Peyer's patch (tissue), 4 donors: Measurements from ENCODE around the gene ASCC2. TPM values are rescaled to one million over a fixed set of nuclear protein-coding genes. Genes with fewer than 3 reads are reported as not detected.

ENCODE experiments used
- DNase-seq, 3 donors: peaks; one replicate each; pipeline ENCODE4 v3.0.0-alpha.2; 2017 to 2019
- H3K27ac ChIP-seq, 4 donors: fragments of 200-600 bp; sonication (generic); one replicate each; pipeline ENCODE4 v1.5.1; 2016 to 2019
- H3K27me3 ChIP-seq, 2 donors: fragments of 200-600 bp; sonication (generic); one replicate each; pipeline ENCODE4 v1.5.1; 2019
- H3K36me3 ChIP-seq, 3 donors: fragments of 200-600 bp; sonication (generic); one replicate each; pipeline ENCODE4 v1.5.1; 2016 to 2019
- H3K4me1 ChIP-seq, 4 donors: fragments of 200-600 bp; sonication (generic); one replicate each; pipeline ENCODE4 v1.5.1; 2016 to 2019
- H3K4me3 ChIP-seq, 4 donors: fragments of 200-600 bp; sonication (generic); 1 replicate in 3 of 4; 2 replicates in 1 of 4; pipeline ENCODE4 v1.5.1; 2016 to 2019; ENCODE audit warnings: mild to moderate bottlenecking in 1 of 4
- H3K9me3 ChIP-seq, 4 donors: fragments of 200-600 bp; sonication (generic); one replicate each; pipeline ENCODE4 v1.5.1; 2016 to 2019; ENCODE audit warnings: mild to moderate bottlenecking in 1 of 4
- POLR2A ChIP-seq, 2 donors: fragments of 450-650 bp; IDR thresholded peaks; one replicate each; pipeline ENCODE4 v1.5.1; 2017; ENCODE audit warnings: antibody characterized with exemption in 2 of 2, mild to moderate bottlenecking in 2 of 2, moderate library complexity in 2 of 2
- total RNA-seq, 4 donors: library from RNA; depleted of rRNA; stranded (reverse); fragments of >200 nt; gene quantifications; one replicate each; pipeline ENCODE4 v1.1.0, GENCODE V29; 2016
- TF ChIP-seq, protein P1 (sequence below), 6 experiments: fragments of 450-650 bp in 4 of 6; fragments of 200-600 bp in 2 of 6; sonication (generic) in 1 of 6; IDR thresholded peaks; one replicate each; pipeline ENCODE4 v1.5.1; 2017 to 2019; ENCODE audit warnings: antibody characterized with exemption in 6 of 6, mild to moderate bottlenecking in 3 of 6, moderate library complexity in 1 of 6

The ASCC2 gene
- total RNA-seq, 4 donors from 2014 or later: 47.5 to 91.6 (median 78.4) TPM

DNA sequence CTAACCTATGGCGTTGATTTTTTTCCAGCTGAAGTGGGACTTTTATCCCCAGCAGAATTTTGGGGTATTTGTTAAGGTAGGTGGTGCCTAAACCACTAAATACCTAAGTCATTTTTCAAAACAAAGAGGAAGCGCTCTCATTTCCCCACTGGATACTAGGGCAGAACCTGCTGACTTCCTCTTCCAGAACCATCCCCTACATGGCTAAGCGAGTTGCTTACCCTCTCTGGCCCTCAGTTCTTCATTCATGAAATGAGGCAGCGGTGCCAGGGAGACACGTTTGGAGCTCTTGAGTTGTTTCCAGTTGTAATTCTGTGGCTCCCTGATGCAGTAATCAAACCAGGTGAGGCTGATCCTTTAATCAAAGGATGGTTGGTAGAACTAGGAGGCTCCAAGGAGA lies 34.9 kb upstream of the ASCC2 start:
- no peak for TF ChIP-seq POLR2A (IDR thresholded peaks at IDR 0.05)
- TF ChIP-seq, protein P1, sequence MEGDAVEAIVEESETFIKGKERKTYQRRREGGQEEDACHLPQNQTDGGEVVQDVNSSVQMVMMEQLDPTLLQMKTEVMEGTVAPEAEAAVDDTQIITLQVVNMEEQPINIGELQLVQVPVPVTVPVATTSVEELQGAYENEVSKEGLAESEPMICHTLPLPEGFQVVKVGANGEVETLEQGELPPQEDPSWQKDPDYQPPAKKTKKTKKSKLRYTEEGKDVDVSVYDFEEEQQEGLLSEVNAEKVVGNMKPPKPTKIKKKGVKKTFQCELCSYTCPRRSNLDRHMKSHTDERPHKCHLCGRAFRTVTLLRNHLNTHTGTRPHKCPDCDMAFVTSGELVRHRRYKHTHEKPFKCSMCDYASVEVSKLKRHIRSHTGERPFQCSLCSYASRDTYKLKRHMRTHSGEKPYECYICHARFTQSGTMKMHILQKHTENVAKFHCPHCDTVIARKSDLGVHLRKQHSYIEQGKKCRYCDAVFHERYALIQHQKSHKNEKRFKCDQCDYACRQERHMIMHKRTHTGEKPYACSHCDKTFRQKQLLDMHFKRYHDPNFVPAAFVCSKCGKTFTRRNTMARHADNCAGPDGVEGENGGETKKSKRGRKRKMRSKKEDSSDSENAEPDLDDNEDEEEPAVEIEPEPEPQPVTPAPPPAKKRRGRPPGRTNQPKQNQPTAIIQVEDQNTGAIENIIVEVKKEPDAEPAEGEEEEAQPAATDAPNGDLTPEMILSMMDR (IDR thresholded peaks at IDR 0.05): no peak
- no peaks in the 10 kb centered on the region for H3K27me3 ChIP-seq
- H3K4me3 ChIP-seq: no peak overlapping the region
- no peak overlapping the region for H3K27ac ChIP-seq
- no peaks in the 10 kb centered on the region for H3K36me3 ChIP-seq
- H3K9me3 ChIP-seq: no peaks in the 10 kb centered on the region
- H3K4me1 ChIP-seq: no peaks in the 10 kb centered on the region
- DNase-seq: no peak

DNA sequence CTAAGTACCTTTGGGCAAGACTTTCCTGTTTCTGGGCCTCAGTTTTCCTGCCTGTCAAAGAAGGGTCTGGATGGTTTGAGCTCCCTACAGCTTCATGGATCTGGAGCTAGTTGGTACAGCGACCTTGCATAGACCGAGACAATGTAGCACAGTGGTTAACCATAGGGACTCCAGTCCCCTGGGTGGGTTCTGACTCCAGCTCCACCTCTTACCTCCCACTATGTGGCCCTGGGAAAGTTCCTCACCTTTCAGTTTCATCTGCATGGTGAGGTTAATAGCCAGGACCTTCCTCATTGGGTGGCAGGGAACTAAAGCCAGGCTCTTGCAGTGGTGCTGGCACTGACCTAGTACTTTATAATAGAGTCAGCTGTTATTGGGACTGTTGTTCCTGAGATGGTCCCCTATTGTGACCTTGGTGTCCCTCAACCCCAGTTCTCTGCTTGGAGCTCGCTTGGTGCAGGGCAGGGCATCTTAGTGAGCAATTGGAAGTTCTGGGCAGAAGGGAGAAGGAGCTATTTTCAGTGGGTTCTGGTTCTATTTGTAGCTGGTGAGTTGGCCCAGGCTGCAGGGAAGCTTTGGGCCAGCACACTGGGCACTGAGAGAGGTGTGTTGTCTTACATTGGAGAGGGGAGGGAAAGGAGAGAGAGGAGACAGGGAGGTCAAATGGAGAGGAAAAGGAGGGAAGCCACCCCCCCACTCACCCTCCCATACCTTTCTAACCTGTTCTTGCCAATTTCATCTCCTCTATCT lies 34.2 kb upstream of the ASCC2 start:
- no peak for TF ChIP-seq POLR2A (IDR thresholded peaks at IDR 0.05)
- TF ChIP-seq, protein P1 (IDR thresholded peaks at IDR 0.05): no peak
- no peak for DNase-seq
- no peak overlapping the region for H3K27ac ChIP-seq
- no peaks in the 10 kb centered on the region for H3K27me3 ChIP-seq
- H3K4me3 ChIP-seq: no peak overlapping the region
- H3K9me3 ChIP-seq: no peaks in the 10 kb centered on the region
- H3K36me3 ChIP-seq: no peaks in the 10 kb centered on the region
- H3K4me1 ChIP-seq: no peaks in the 10 kb centered on the region

- no peaks in the 10 kb centered on the region for H3K36me3 ChIP-seq
- no peaks in the 10 kb centered on the region for H3K4me1 ChIP-seq
- H3K27ac ChIP-seq: no peak overlapping the region
- no peak overlapping the region for H3K4me3 ChIP-seq
- H3K9me3 ChIP-seq: no peaks in the 10 kb centered on the region
- no peaks in the 10 kb centered on the region for H3K27me3 ChIP-seq
- DNase-seq: no peak
- TF ChIP-seq POLR2A (IDR thresholded peaks at IDR 0.05): no peak
- TF ChIP-seq, protein P1 (IDR thresholded peaks at IDR 0.05): no peak
These were observed 33.6 kb upstream of the ASCC2 start for GRCh38 chr22:29871684-29872083.

GRCh38 chr22:29870574-29870973 lies 32.5 kb upstream of the ASCC2 start:
- no peaks in the 10 kb centered on the region for H3K4me1 ChIP-seq
- TF ChIP-seq, protein P1 (IDR thresholded peaks at IDR 0.05): no peak
- TF ChIP-seq POLR2A (IDR thresholded peaks at IDR 0.05): no peak
- no peaks in the 10 kb centered on the region for H3K36me3 ChIP-seq
- no peak overlapping the region for H3K27ac ChIP-seq
- H3K27me3 ChIP-seq: no peaks in the 10 kb centered on the region
- no peaks in the 10 kb centered on the region for H3K9me3 ChIP-seq
- no peak for DNase-seq
- H3K4me3 ChIP-seq: no peak overlapping the region

DNA sequence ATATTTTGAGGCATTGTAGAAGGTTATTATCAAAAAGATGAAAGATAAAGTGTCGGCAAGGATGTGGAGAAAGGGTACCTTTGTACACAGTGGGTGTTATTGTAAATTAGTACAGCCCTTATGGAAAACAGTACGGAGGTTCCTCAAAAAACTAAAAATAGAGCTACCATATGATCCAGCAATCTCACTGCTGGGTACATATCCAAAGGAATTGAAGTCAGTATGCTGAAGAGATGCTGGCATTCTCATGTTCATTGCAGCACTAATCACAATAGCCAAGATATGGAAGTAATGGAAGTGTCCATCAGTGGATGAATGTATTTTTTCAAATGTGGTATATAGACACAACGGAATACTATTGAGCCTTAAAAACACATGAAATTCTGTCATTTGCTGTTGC lies 29.8 kb upstream of the ASCC2 start:
- Histone ChIP-seq H3K4me3 (no peak overlapping the region), H3K27ac (no peak overlapping the region), H3K4me1 (no peaks in the 10 kb centered on the region), H3K9me3 (no peaks in the 10 kb centered on the region), H3K27me3 (no peaks in the 10 kb centered on the region), H3K36me3 (no peaks in the 10 kb centered on the region)
- no peak for DNase-seq
- TF ChIP-seq POLR2A (IDR thresholded peaks at IDR 0.05): no peak
- TF ChIP-seq, protein P1 (IDR thresholded peaks at IDR 0.05): no peak
